GM18907 (cell line): Measurements from ENCODE around the gene FAIM.
"Not testable (repeated sequence)": the region's sequence is repeated elsewhere in the genome, so short reads cannot be mapped to it uniquely, and the experiment has no call there.

ENCODE experiments used
- ATAC-seq: cut with Tn5 transposase; IDR thresholded peaks from one replicate; pipeline ENCODE4 v1.9.1; 2021; ENCODE audit warnings: mild to moderate bottlenecking, moderate library complexity; ENCODE audit not compliant: unreplicated experiment

Gene FAIM

DNA sequence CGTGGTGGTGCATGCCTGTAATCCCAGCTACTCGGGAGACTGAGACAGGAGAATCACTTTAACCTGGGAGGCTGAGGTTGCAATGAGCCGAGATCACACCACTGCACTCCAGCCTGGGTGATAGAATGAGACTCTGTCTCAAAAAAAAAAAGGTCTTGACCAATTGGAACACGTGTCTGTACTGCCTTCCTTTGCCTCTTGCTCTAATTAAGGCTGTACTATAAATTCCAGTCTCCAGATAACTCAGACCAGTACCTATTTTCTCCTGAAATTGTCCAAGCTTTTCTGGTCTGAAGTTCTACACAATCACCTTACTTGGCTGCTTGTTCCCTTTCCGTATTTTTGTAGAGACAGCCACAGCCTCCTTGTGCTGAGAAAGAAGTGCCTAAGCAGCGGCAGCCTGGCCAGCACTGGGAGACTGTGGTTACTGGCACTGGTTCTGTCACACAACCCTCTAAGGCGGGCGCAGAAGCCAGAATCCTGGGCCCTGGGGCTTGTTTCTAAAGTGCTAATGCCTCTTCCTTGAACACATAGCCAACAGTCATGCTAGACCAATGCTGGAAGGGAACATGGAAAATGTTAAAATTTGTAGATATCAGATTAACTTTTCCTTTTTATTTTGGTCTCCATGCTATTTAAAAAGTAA lies 8.3 kb upstream of the FAIM start:
- ATAC-seq, result no peak

- not testable (repeated sequence) for ATAC-seq
These were observed 6.9 kb upstream of the FAIM start for GRCh38 chr3:138601661-138602060.

DNA sequence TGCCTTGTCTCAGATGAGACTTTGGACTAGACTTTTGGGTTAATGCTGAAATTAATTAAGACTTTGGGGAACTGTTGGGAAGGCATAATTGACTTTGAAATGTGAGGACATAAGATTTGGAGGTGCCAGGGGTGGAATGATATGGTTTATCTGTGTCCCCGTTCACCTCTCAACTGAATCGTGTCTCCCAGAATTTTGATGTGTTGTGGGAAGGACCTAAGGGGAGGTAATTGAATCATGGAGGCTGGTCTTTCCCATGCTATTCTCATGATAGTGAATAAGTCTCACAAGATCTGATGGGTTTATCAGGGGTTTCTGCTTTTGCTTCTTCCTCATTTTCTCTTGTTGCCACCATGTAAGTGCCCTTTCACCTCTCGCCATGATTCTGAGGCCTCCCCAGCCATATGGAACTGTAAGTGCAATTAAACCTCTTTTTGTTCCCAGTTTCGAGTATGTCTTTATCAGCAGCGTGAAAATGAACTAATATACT lies 4.4 kb upstream of the FAIM start:
- not testable (repeated sequence) for ATAC-seq

DNA sequence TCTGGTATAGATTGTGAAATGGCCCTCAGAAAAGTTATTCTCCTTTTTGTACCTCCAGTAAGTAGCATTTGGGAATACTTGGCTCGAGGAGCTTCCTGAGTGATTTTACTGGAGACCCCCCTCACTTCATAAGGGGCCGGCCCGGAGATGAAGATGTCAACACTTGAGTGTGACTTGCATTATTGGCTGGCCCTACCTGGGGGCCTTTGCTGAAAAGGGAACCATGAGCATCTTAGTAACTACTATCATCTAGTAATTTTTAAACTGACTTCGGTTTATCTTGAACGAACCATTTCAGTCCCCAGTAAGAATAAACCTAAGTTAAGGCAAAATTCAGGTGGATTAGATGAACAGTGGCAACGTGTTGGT lies 1.3 kb downstream of the FAIM start:
- no peak for ATAC-seq

GRCh38 chr3:138615462-138615861 lies 6.9 kb downstream of the FAIM start:
- ATAC-seq, result no peak

DNA sequence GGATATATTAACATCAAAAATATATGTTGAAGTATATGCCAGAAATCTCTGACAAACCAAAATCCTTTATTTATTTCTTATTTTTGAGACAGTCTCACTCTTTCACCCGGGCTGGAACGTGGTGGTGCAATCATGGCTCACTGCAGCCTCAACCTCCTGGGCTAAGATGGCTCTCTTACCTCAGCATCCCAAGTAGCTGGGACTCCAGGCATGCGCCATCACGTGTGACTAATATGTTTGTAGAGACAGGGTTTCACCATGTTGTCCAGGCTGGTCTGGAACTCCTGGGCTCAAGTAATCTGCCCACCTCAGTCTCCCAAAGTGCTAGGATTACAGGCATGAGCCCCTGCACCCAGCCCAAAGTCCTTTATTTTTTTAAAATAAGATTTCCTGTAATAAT lies 11.9 kb downstream of the FAIM start:
- ATAC-seq, result no peak

DNA sequence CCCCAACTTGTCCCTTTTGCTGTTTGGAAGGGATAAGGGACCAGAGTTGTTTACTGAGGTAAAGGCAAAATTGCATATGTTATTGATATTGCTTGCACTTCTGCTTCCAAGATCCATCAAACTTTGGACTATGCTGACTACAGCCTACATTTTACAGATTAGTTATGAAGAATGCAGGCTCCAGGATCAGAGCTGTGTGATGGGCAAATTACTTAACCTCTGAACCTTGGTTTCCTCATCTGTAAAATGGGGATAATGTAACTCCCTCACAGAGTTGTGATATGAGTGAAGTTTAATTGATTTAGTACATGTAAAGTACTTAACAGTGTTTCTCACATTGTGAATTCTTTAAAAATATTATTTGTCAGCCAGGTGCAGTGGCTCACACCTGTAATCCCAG lies 15.9 kb downstream of the FAIM start:
- ATAC-seq, result no peak

DNA sequence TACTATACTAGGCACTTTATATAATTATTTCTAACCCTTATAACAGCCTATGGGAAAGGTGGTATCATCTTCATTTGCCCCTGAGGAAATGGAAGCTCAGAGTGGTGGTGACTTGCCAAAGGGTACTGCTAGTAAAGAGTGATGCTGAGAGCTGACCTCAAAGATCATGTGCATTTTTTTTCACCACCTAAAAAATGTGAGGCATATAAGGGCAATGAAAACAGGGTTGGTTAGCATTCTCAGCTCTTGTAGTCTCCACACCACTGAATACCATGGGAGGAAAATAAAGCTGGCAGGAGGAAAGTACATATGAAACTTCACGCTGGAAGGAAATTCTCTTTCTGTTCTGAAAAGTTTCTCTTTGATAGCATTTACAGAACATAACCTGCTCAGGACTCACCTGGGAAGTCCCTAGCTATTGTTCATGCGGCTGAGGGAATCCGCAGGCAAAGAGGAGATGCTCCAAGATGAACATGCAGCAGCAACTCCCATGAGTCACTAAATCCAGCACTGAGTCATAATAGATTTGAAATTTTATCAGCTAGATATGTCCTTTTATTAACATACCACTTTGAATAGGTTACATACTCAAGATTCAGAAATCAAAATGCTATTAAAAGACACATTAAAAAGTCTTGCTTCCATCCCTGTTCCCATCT lies 17.3 kb downstream of the FAIM start:
- no peak for ATAC-seq

DNA sequence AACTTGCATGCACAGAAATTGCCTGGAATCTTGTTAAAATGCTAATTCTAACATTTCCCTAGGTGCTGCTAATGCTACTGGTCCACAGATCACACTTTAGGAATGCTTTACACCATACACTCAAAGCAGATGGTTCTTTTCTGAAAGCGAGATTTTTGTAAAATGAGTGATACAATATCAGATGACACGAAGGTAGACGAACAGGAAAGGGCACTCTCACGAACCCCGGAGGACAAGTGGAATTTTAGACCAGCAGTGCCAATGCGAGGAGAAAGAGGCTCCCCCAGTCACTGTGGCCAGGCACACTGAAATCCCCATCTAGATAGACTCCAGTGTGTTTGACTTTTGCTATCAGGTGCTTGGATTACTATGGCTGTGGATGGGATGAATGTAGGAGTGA lies 21.0 kb downstream of the FAIM start:
- ATAC-seq, result no peak

GRCh38 chr3:138638641-138639040 lies 30.1 kb downstream of the FAIM start:
- no peak for ATAC-seq

- ATAC-seq, result no peak
These were observed 32.0 kb downstream of the FAIM start for GRCh38 chr3:138640537-138640936.

GRCh38 chr3:138642226-138642926 lies 33.8 kb downstream of the FAIM start:
- ATAC-seq, result no peak

DNA sequence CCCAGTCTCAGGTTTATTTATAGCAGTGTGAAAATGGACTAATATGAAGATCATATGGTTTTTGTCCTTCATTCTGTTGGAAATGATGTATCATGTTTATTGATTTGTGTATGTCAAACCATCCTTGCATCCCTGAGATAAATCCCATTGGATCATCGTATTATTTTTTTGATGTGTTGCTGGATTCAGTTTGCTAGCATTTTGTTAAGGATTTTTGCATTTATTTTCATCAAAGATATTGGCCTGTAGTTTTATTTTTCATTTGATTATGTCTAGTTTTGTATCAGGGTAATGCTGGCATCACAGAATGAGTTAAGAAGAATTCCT lies 34.3 kb downstream of the FAIM start:
- ATAC-seq, result no peak

GRCh38 chr3:138646008-138646407 lies 37.4 kb downstream of the FAIM start:
- no peak for ATAC-seq

- no peak for ATAC-seq
These were observed 37.9 kb downstream of the FAIM start for GRCh38 chr3:138646513-138646912.

DNA sequence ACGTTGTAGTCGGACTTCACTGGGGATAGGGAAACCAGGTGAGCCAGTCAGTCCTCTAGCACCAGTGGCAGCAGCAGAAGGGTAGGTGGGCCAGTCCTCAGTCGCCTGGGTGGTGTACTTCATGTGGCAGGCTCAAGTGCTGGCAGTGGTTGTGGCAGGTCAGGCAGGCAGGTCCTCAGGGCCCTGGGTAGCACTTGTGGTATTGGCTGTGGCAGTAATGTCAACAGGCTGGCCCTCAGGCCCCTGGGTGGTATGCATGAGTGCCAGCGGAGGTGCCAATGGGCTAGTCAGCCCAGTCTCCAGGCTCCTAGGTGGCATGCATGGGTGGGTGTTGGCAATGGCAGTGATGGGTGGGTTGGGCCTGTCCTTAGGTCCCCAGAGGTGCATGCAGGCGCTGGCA lies 40.6 kb downstream of the FAIM start:
- no peak for ATAC-seq

GRCh38 chr3:138653567-138653966 lies 45.0 kb downstream of the FAIM start:
- no peak for ATAC-seq

DNA sequence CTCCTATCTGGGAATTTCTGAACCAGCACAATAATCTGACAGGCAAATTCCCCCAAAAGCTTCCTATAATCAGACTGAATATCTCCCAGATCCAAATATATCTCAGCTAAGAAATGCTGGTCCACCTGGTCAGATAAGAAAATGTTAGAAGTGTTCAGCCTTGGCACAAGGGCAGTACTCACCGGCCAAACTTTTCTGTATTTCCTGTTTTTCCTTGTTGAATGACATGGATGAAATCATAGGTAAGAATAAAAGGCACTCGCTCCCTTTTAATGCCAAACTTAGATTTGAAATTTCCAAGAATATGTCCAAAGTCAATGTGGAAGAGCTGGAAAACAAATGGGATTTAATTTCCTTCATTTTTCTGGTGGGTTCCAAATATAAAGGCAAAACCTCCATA lies 48.9 kb downstream of the FAIM start:
- no peak for ATAC-seq

DNA sequence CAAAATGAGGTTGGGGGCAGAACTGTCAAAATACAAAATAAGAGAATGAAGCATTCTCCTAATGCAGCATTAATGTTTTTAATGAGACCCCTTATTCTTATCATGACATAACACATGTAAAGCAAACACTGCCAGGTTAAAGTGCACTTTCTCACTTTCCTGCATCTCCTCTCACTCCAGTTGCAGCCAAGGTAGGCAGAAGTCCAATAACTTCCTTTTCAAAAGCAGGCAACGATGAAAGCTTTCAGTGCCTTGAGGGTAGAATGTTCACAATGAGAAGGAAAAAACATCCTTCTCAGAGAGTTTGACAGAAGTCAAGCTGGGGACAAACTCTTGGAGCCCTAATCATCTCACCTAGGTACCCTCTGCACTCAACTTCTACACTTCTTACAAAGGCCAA lies 59.5 kb downstream of the FAIM start:
- ATAC-seq, result no peak

GRCh38 chr3:138670407-138670806 lies 61.8 kb downstream of the FAIM start:
- no peak for ATAC-seq

GRCh38 chr3:138673641-138674530 lies 65.3 kb downstream of the FAIM start:
- no peak for ATAC-seq
